ENCODE data around the gene HIVEP3.

DNA sequence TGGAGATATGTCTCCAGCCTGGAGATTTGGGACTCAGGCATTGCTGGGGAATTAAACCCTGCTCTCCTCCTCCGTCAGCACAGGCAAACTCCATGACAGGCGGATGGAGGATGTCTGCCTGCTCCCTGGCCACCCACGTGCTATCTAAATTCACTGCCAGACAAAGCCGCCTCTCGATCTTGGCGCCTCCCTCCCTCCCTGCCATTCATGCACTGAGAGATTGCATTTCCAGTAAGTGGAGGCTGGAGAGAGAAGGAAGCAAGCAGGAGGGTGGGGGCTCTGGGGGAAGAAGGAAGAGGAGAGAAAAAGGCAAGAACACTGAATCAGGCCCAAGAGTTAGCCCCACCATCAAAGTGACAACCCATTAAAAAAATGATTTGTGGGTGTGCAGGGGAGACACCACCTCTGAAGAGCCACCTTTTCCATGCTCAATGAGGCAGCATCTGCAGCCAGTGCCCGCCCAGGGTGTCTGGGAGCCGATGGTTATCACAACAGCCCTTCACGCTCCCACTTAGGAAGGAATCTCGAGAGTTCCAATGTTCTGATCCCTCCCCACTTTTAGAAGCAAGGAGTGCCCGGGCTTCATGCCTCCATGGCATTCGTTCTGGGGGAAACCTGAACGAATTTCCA lies 183.0 kb downstream of the HIVEP3 start:
- TF ChIP-seq, protein P1, sequence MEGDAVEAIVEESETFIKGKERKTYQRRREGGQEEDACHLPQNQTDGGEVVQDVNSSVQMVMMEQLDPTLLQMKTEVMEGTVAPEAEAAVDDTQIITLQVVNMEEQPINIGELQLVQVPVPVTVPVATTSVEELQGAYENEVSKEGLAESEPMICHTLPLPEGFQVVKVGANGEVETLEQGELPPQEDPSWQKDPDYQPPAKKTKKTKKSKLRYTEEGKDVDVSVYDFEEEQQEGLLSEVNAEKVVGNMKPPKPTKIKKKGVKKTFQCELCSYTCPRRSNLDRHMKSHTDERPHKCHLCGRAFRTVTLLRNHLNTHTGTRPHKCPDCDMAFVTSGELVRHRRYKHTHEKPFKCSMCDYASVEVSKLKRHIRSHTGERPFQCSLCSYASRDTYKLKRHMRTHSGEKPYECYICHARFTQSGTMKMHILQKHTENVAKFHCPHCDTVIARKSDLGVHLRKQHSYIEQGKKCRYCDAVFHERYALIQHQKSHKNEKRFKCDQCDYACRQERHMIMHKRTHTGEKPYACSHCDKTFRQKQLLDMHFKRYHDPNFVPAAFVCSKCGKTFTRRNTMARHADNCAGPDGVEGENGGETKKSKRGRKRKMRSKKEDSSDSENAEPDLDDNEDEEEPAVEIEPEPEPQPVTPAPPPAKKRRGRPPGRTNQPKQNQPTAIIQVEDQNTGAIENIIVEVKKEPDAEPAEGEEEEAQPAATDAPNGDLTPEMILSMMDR (IDR thresholded peaks at IDR 0.05), result no peak
- no peak for TF ChIP-seq POLR2A (IDR thresholded peaks at IDR 0.05)

Measured in heart left ventricle (tissue), 13 donors.